Hepatocyte (in vitro differentiated cells): ENCODE measurements around the gene UTS2R.

Experiments
- EZH2 ChIP-seq: fragments of 200-600 bp; sonication (generic); IDR thresholded peaks from 2 replicates; pipeline ENCODE4 v1.6.1; 2016; ENCODE audit warnings: antibody characterized with exemption, mild to moderate bottlenecking, borderline replicate concordance
- TF ChIP-seq, protein P1 (sequence below): fragments of 200-600 bp; sonication (generic); IDR thresholded peaks from 2 replicates; pipeline ENCODE4 v1.5.1; 2016; ENCODE audit warnings: antibody characterized with exemption, mild to moderate bottlenecking; ENCODE audit not compliant: poor library complexity

DNA sequence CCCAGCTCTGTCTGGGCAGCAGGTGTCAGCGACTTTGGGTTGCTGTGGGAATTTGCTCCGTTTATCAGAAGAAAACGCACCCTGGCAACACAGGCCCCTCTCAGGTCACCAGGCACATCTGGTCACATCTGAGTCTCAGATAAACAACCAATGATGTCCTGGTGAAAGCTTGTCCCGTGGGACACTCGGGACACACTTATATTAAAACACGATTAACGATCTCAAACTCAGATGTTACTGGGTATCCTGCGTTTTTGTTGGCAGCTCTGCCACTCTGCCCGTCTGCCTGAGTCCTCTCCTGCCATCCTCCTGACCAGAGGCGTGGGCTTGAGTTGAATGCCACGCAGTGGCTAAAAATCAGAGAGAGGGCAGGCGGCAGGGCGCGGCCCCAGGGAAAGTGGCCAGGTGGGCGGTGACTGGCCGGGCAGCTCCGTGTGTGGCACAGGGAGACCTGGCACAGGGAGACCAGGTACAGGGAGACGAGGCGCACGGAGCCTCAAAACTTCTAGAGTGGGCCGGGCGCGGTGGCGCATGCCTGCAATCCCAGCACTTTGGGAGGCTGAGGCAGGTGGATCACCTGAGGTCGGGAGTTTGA, 40.1 kb upstream of the UTS2R start:
- TF ChIP-seq, protein P1, sequence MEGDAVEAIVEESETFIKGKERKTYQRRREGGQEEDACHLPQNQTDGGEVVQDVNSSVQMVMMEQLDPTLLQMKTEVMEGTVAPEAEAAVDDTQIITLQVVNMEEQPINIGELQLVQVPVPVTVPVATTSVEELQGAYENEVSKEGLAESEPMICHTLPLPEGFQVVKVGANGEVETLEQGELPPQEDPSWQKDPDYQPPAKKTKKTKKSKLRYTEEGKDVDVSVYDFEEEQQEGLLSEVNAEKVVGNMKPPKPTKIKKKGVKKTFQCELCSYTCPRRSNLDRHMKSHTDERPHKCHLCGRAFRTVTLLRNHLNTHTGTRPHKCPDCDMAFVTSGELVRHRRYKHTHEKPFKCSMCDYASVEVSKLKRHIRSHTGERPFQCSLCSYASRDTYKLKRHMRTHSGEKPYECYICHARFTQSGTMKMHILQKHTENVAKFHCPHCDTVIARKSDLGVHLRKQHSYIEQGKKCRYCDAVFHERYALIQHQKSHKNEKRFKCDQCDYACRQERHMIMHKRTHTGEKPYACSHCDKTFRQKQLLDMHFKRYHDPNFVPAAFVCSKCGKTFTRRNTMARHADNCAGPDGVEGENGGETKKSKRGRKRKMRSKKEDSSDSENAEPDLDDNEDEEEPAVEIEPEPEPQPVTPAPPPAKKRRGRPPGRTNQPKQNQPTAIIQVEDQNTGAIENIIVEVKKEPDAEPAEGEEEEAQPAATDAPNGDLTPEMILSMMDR = no peak
- no peak for TF ChIP-seq EZH2
